A673 (cell line): ENCODE results near the gene TRIM40.

Source experiments
- CTCF ChIP-seq: fragments of 300-800, 200-600 bp; sonication (generic); conservative IDR thresholded peaks from 2 replicates; pipeline ENCODE4 v1.5.1; 2017; ENCODE audit warnings: low read depth, mild to moderate bottlenecking, antibody characterized with exemption, low read length, moderate library complexity, mixed read lengths
- EZH2 ChIP-seq: fragments of 200-600 bp; sonication (generic); IDR thresholded peaks from 2 replicates; pipeline ENCODE4 v1.6.1; 2017; ENCODE audit warnings: borderline replicate concordance, low read depth, mild to moderate bottlenecking, mixed read lengths, antibody characterized with exemption, low read length; ENCODE audit not compliant: poor library complexity, severe bottlenecking

GRCh38 chr6:30142665-30143064 is 6.7 kb downstream of the TRIM40 start:
- TF ChIP-seq CTCF (no peak), EZH2 (no peak)
